Measurements from ENCODE around the gene DOK7.

- TF ChIP-seq CTCF (IDR thresholded peaks at IDR 0.05) = no peak
- no peak for TF ChIP-seq POLR2A (IDR thresholded peaks at IDR 0.05)
These were observed 40.3 kb upstream of the DOK7 start for GRCh38 chr4:3422808-3423297.

Data from Peyer's patch (tissue), 4 donors.